Measurements from ENCODE around the gene RNF212. TPM values are rescaled to one million over a fixed set of nuclear protein-coding genes. Genes with fewer than 3 reads are reported as not detected.

Gene RNF212
- total RNA-seq, 1 experiment from 2014 or later: not detected

- no TSS peak for BruUV-seq (replicated peaks)
- H3K9me3 ChIP-seq (ENCODE audit: low read length): no peaks in the 10 kb centered on the region
- no peak overlapping the region for H3K4me2 ChIP-seq (ENCODE audit: low read length)
- POLR2A ChIA-PET (ENCODE audit: unreplicated experiment): no interaction called here
- CTCF ChIA-PET: no interaction called here
- H4K20me1 ChIP-seq (ENCODE audit: low read length): no peaks in the 10 kb centered on the region
- no peaks in the 10 kb centered on the region for H3K4me1 ChIP-seq (ENCODE audit: insufficient read depth, low read length)
- intact Hi-C loops (cut with micrococcal nuclease): no loop called here
- H3K4me3 ChIP-seq (ENCODE audit: low read length): no peak overlapping the region
- no peaks in the 10 kb centered on the region for H3K79me2 ChIP-seq (ENCODE audit: low read length)
- H3K36me3 ChIP-seq (ENCODE audit: low read depth, low read length): no peaks in the 10 kb centered on the region
- H3K27ac ChIP-seq (ENCODE audit: low read length): no peak overlapping the region
- DNase-seq (no peak), ATAC-seq (no peak)
- H3K27me3 ChIP-seq (ENCODE audit: low read length): no peaks in the 10 kb centered on the region
- TF ChIP-seq EZH2phosphoT487 (IDR thresholded peaks at IDR 0.05; ENCODE audit: borderline replicate concordance, low read length) (no peak), CTCF (conservative IDR thresholded peaks at IDR 0.05; ENCODE audit: low read depth, low read length) (no peak), EZH2 (IDR thresholded peaks at IDR 0.05; ENCODE audit: low read length, unreplicated experiment) (no peak)
- H2AFZ ChIP-seq (ENCODE audit: low read length): no peak overlapping the region
- H3F3A ChIP-seq (ENCODE audit: low read length, unreplicated experiment): no peaks in the 10 kb centered on the region
- H3K9me2 ChIP-seq (replicated peaks; ENCODE audit: low read length): no peaks in the 10 kb centered on the region
- no peak overlapping the region for H3K9ac ChIP-seq (ENCODE audit: low read length)
Observed at GRCh38 chr4:1023075-1023640, 90.2 kb downstream of the RNF212 start.

GRCh38 chr4:1022739-1023066, 90.7 kb downstream of the RNF212 start:
- ChIA-PET CTCF (no interaction called here), POLR2A (ENCODE audit: unreplicated experiment) (no interaction called here)
- no TSS peak for BruUV-seq (replicated peaks)
- H3K36me3 ChIP-seq (ENCODE audit: low read depth, low read length): no peaks in the 10 kb centered on the region
- intact Hi-C loops (cut with micrococcal nuclease): no loop called here
- no peaks in the 10 kb centered on the region for H3K4me1 ChIP-seq (ENCODE audit: insufficient read depth, low read length)
- H3K4me3 ChIP-seq (ENCODE audit: low read length): no peak overlapping the region
- no peaks in the 10 kb centered on the region for H3F3A ChIP-seq (ENCODE audit: low read length, unreplicated experiment)
- DNase-seq (no peak), ATAC-seq (no peak)
- no peak overlapping the region for H2AFZ ChIP-seq (ENCODE audit: low read length)
- no peaks in the 10 kb centered on the region for H3K27me3 ChIP-seq (ENCODE audit: low read length)
- no peaks in the 10 kb centered on the region for H3K9me2 ChIP-seq (replicated peaks; ENCODE audit: low read length)
- H3K4me2 ChIP-seq (ENCODE audit: low read length): no peak overlapping the region
- H3K79me2 ChIP-seq (ENCODE audit: low read length): no peaks in the 10 kb centered on the region
- H3K27ac ChIP-seq (ENCODE audit: low read length): no peak overlapping the region
- H3K9ac ChIP-seq (ENCODE audit: low read length): no peak overlapping the region
- H4K20me1 ChIP-seq (ENCODE audit: low read length): no peaks in the 10 kb centered on the region
- TF ChIP-seq EZH2 (IDR thresholded peaks at IDR 0.05; ENCODE audit: low read length, unreplicated experiment): no peak
- TF ChIP-seq EZH2phosphoT487 (IDR thresholded peaks at IDR 0.05; ENCODE audit: borderline replicate concordance, low read length): no peak
- no peak for TF ChIP-seq CTCF (conservative IDR thresholded peaks at IDR 0.05; ENCODE audit: low read depth, low read length)
- no peaks in the 10 kb centered on the region for H3K9me3 ChIP-seq (ENCODE audit: low read length)

- BruUV-seq (replicated peaks): no TSS peak
- no peaks in the 10 kb centered on the region for H3K4me1 ChIP-seq (ENCODE audit: insufficient read depth, low read length)
- no peak for TF ChIP-seq CTCF (conservative IDR thresholded peaks at IDR 0.05; ENCODE audit: low read depth, low read length)
- no peak for TF ChIP-seq EZH2phosphoT487 (IDR thresholded peaks at IDR 0.05; ENCODE audit: borderline replicate concordance, low read length)
- intact Hi-C loops (cut with micrococcal nuclease): no loop called here
- ChIA-PET CTCF (no interaction called here), POLR2A (ENCODE audit: unreplicated experiment) (no interaction called here)
- no peaks in the 10 kb centered on the region for H3F3A ChIP-seq (ENCODE audit: low read length, unreplicated experiment)
- H3K9me2 ChIP-seq (replicated peaks; ENCODE audit: low read length): no peaks in the 10 kb centered on the region
- no peak overlapping the region for H3K4me2 ChIP-seq (ENCODE audit: low read length)
- no peak overlapping the region for H2AFZ ChIP-seq (ENCODE audit: low read length)
- ATAC-seq (no peak), DNase-seq (no peak)
- no peaks in the 10 kb centered on the region for H3K27me3 ChIP-seq (ENCODE audit: low read length)
- H3K79me2 ChIP-seq (ENCODE audit: low read length): no peaks in the 10 kb centered on the region
- no peaks in the 10 kb centered on the region for H3K36me3 ChIP-seq (ENCODE audit: low read depth, low read length)
- no peak overlapping the region for H3K9ac ChIP-seq (ENCODE audit: low read length)
- H4K20me1 ChIP-seq (ENCODE audit: low read length): no peaks in the 10 kb centered on the region
- no peaks in the 10 kb centered on the region for H3K9me3 ChIP-seq (ENCODE audit: low read length)
- no peak overlapping the region for H3K4me3 ChIP-seq (ENCODE audit: low read length)
- no peak overlapping the region for H3K27ac ChIP-seq (ENCODE audit: low read length)
Observed at GRCh38 chr4:1022051-1022738, 91.2 kb downstream of the RNF212 start.
